ENCODE results near the gene KRTAP3-3.

Gene KRTAP3-3

GRCh38 chr17:40949418-40949817 is 44.5 kb downstream of the KRTAP3-3 start:
- TF ChIP-seq ISL1 (CRISPR knock-in tag; IDR thresholded peaks at IDR 0.05) (no peak), PPARA (CRISPR knock-in tag; IDR thresholded peaks at IDR 0.05; ENCODE audit: borderline replicate concordance) (no peak), CREB5 (CRISPR knock-in tag; IDR thresholded peaks at IDR 0.05; ENCODE audit: low read depth) (no peak), TCF4 (CRISPR knock-in tag; IDR thresholded peaks at IDR 0.05; ENCODE audit: borderline replicate concordance) (no peak), ESRRG (CRISPR knock-in tag; IDR thresholded peaks at IDR 0.05) (no peak), ZNF565 (CRISPR knock-in tag; conservative IDR thresholded peaks at IDR 0.05; ENCODE audit: low read depth) (no peak), ZNF70 (CRISPR knock-in tag; IDR thresholded peaks at IDR 0.05) (no peak), ZNF8 (CRISPR knock-in tag; IDR thresholded peaks at IDR 0.05) (no peak), CSDC2 (CRISPR knock-in tag; IDR thresholded peaks at IDR 0.05) (no peak), ZC3H10 (CRISPR knock-in tag; IDR thresholded peaks at IDR 0.05) (no peak), TOX (CRISPR knock-in tag; IDR thresholded peaks at IDR 0.05; ENCODE audit: borderline replicate concordance) (no peak), ZFP30 (CRISPR knock-in tag; IDR thresholded peaks at IDR 0.05) (no peak), TSHZ2 (CRISPR knock-in tag; IDR thresholded peaks at IDR 0.05) (no peak)
- ATAC-seq, result no peak; the same call in 2 of the 3 replicates

- no peak for TF ChIP-seq POU6F1 (CRISPR knock-in tag; IDR thresholded peaks at IDR 0.05; ENCODE audit: borderline replicate concordance, low read depth)
- no peak for TF ChIP-seq ESRRG (CRISPR knock-in tag; IDR thresholded peaks at IDR 0.05)
- TF ChIP-seq ISL1 (CRISPR knock-in tag; IDR thresholded peaks at IDR 0.05), result no peak
- ATAC-seq, result no peak
Observed at GRCh38 chr17:40947929-40948328, 46.0 kb downstream of the KRTAP3-3 start.

- ATAC-seq, result no peak
- TF ChIP-seq ZNF8 (CRISPR knock-in tag; IDR thresholded peaks at IDR 0.05) (no peak), RARB (CRISPR knock-in tag; IDR thresholded peaks at IDR 0.05) (no peak), CREB5 (CRISPR knock-in tag; IDR thresholded peaks at IDR 0.05; ENCODE audit: low read depth) (no peak), PPARA (CRISPR knock-in tag; IDR thresholded peaks at IDR 0.05; ENCODE audit: borderline replicate concordance) (no peak), CSDC2 (CRISPR knock-in tag; IDR thresholded peaks at IDR 0.05) (no peak)
Observed at GRCh38 chr17:40945414-40945813, 48.5 kb downstream of the KRTAP3-3 start.

- ATAC-seq, result no peak
- TF ChIP-seq POU6F1 (CRISPR knock-in tag; IDR thresholded peaks at IDR 0.05; ENCODE audit: borderline replicate concordance, low read depth) (no peak), GLIS3 (CRISPR knock-in tag; IDR thresholded peaks at IDR 0.05) (no peak), SNAI2 (CRISPR knock-in tag; IDR thresholded peaks at IDR 0.05) (no peak), ZFP30 (CRISPR knock-in tag; IDR thresholded peaks at IDR 0.05) (no peak), ESRRG (CRISPR knock-in tag; IDR thresholded peaks at IDR 0.05) (no peak), ZNF8 (CRISPR knock-in tag; IDR thresholded peaks at IDR 0.05) (no peak), ZFP3 (CRISPR knock-in tag; IDR thresholded peaks at IDR 0.05) (no peak), OSR1 (CRISPR knock-in tag; IDR thresholded peaks at IDR 0.05) (no peak), RARB (CRISPR knock-in tag; IDR thresholded peaks at IDR 0.05) (no peak), ISL1 (CRISPR knock-in tag; IDR thresholded peaks at IDR 0.05) (no peak), TSHZ2 (CRISPR knock-in tag; IDR thresholded peaks at IDR 0.05) (no peak), PPARA (CRISPR knock-in tag; IDR thresholded peaks at IDR 0.05; ENCODE audit: borderline replicate concordance) (no peak), TOX (CRISPR knock-in tag; IDR thresholded peaks at IDR 0.05; ENCODE audit: borderline replicate concordance) (no peak), CREB5 (CRISPR knock-in tag; IDR thresholded peaks at IDR 0.05; ENCODE audit: low read depth) (no peak), PATZ1 (CRISPR knock-in tag; IDR thresholded peaks at IDR 0.05; ENCODE audit: borderline replicate concordance) (no peak)
Observed at GRCh38 chr17:40944531-40944930, 49.4 kb downstream of the KRTAP3-3 start.
